ENCODE measurements around the gene ADAMTS1.

Gene ADAMTS1

DNA sequence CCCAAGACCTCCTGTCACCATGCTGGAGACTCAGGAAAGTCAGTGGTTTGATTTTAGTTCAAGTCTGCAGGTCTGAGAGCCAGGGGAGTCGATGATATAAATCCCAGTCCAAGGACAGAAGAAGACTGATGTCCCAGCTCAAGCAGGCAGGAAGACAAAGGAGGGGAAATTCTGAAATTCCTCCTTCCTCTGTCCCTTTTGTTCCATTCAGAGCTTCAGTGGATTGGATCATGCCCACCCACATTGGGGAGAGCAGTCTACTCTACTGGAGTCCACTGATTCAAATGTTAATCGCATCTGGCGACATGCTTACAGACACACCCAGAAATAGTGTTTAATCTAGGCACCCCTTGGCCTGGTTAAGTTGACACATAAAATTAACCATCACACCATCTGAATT, 7.2 kb upstream of the ADAMTS1 start:
- no peaks in the 10 kb centered on the region for H3K27me3 ChIP-seq (ENCODE audit: insufficient read depth, low read length, poor library complexity, severe bottlenecking)
- no peaks in the 10 kb centered on the region for H3K36me3 ChIP-seq (ENCODE audit: insufficient read depth, low read length)
- no peaks in the 10 kb centered on the region for H3K4me1 ChIP-seq (ENCODE audit: insufficient read depth, low read length, poor library complexity, severe bottlenecking)
- H3K9me3 ChIP-seq (ENCODE audit: insufficient read depth, low read depth, low read length): no peaks in the 10 kb centered on the region
- TF ChIP-seq, protein P1, sequence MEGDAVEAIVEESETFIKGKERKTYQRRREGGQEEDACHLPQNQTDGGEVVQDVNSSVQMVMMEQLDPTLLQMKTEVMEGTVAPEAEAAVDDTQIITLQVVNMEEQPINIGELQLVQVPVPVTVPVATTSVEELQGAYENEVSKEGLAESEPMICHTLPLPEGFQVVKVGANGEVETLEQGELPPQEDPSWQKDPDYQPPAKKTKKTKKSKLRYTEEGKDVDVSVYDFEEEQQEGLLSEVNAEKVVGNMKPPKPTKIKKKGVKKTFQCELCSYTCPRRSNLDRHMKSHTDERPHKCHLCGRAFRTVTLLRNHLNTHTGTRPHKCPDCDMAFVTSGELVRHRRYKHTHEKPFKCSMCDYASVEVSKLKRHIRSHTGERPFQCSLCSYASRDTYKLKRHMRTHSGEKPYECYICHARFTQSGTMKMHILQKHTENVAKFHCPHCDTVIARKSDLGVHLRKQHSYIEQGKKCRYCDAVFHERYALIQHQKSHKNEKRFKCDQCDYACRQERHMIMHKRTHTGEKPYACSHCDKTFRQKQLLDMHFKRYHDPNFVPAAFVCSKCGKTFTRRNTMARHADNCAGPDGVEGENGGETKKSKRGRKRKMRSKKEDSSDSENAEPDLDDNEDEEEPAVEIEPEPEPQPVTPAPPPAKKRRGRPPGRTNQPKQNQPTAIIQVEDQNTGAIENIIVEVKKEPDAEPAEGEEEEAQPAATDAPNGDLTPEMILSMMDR (conservative IDR thresholded peaks at IDR 0.05; ENCODE audit: low read length): no peak
- no peak for TF ChIP-seq EZH2phosphoT487 (IDR thresholded peaks at IDR 0.05; ENCODE audit: borderline replicate concordance)
- no peak overlapping the region for H2AFZ ChIP-seq (ENCODE audit: low read length)
- no peaks in the 10 kb centered on the region for H3K9me2 ChIP-seq (replicated peaks; ENCODE audit: low read depth, low read length)
- H3K4me3 ChIP-seq (ENCODE audit: low read length, poor library complexity, severe bottlenecking): no peak overlapping the region
- H3K9ac ChIP-seq (ENCODE audit: low read depth, low read length, poor library complexity, severe bottlenecking): no peak overlapping the region
- H3F3A ChIP-seq (ENCODE audit: low read depth): no peaks in the 10 kb centered on the region
- H4K20me1 ChIP-seq (ENCODE audit: insufficient read depth, low read length, poor library complexity, severe bottlenecking): no peaks in the 10 kb centered on the region
- no peaks in the 10 kb centered on the region for H3K79me2 ChIP-seq (ENCODE audit: insufficient read depth, low read length)
- no peak overlapping the region for H3K4me2 ChIP-seq (ENCODE audit: low read depth, low read length, poor library complexity, severe bottlenecking)

DNA sequence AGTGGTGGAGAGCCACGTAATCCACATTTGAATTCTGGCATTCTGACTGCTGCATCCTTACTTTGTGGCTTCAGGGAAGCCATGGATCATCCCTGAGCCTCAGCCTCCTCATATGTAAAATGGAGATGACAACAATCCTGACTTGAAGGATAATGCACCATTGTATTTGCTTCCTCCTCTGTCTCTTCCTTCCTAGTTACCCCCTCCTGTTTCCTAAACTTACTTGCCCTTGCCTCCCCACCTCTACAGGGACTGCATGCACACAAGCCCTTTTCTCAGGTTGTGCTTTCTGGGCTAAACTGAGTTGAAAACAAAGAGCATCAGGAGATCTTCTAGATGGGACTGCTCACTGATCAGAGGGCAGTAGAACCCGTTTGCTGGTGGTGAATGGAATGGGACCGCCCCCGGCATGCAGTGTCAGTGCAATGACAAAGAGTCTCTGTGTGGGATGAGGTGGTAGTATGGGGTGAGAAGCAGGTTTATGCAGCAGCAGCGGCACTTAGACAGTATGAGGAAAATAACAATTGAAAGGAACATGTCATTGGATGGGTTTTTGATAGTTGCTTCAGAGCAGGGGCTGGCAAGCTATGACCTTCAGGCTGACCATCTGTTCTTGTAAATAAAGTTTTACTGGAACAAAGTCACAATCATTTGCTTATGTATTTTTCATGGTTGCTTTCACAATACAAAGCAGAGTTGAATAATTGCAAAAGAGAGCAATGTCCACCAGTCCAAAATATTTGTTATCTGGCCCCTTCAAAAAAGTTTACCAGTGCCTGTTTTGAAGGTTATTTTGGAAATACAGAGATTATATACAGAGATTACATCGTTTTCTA, 6.1 kb upstream of the ADAMTS1 start:
- Histone ChIP-seq H2AFZ (ENCODE audit: low read length) (no peak overlapping the region), H3F3A (ENCODE audit: low read depth) (no peaks in the 10 kb centered on the region), H3K4me2 (ENCODE audit: low read depth, low read length, poor library complexity, severe bottlenecking) (no peak overlapping the region), H3K9me3 (ENCODE audit: insufficient read depth, low read depth, low read length) (no peaks in the 10 kb centered on the region), H3K27me3 (ENCODE audit: insufficient read depth, low read length, poor library complexity, severe bottlenecking) (peaks cover 6% of the 10 kb centered on the region), H3K9ac (ENCODE audit: low read depth, low read length, poor library complexity, severe bottlenecking) (no peak overlapping the region), H3K79me2 (ENCODE audit: insufficient read depth, low read length) (no peaks in the 10 kb centered on the region), H4K20me1 (ENCODE audit: insufficient read depth, low read length, poor library complexity, severe bottlenecking) (no peaks in the 10 kb centered on the region), H3K36me3 (ENCODE audit: insufficient read depth, low read length) (no peaks in the 10 kb centered on the region), H3K4me1 (ENCODE audit: insufficient read depth, low read length, poor library complexity, severe bottlenecking) (no peaks in the 10 kb centered on the region), H3K9me2 (replicated peaks; ENCODE audit: low read depth, low read length) (no peaks in the 10 kb centered on the region), H3K4me3 (ENCODE audit: low read length, poor library complexity, severe bottlenecking) (no peak overlapping the region)
- TF ChIP-seq, protein P1 (conservative IDR thresholded peaks at IDR 0.05; ENCODE audit: low read length): no peak
- no peak for TF ChIP-seq EZH2phosphoT487 (IDR thresholded peaks at IDR 0.05; ENCODE audit: borderline replicate concordance)

DNA sequence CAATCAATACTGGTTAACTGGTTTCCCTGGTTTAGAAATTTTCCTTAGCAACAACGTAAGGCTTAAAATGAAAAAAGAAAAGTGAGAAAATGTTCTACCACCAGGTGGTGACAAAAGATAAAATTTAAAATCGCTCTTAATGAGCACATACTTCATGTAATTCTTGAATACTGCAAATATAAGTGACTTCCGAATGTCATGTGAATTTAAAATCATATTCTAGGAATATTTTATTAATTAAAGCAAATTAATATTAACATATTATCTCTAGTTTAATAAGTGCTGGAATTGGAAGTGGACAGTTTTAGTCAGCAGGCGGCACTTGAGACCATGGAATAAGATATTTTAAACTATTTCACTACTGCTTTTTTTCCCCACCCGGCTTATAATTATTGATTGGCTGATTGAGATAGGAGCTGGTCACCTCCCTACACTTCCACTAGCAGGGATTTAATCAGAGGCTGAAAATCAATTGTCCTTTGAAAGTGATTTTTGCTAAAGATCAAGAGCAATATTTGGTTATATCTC, 5.0 kb upstream of the ADAMTS1 start:
- H3K4me2 ChIP-seq (ENCODE audit: low read depth, low read length, poor library complexity, severe bottlenecking): no peak overlapping the region
- H3K4me3 ChIP-seq (ENCODE audit: low read length, poor library complexity, severe bottlenecking): no peak overlapping the region

More for the DNA sequence above, 5.0 kb upstream of the ADAMTS1 start:
- H3K4me1 ChIP-seq (ENCODE audit: insufficient read depth, low read length, poor library complexity, severe bottlenecking): no peaks in the 10 kb centered on the region
- H3K9me2 ChIP-seq (replicated peaks; ENCODE audit: low read depth, low read length): no peaks in the 10 kb centered on the region
- no peaks in the 10 kb centered on the region for H3K79me2 ChIP-seq (ENCODE audit: insufficient read depth, low read length)
- no peaks in the 10 kb centered on the region for H3K9me3 ChIP-seq (ENCODE audit: insufficient read depth, low read depth, low read length)
- H3K36me3 ChIP-seq (ENCODE audit: insufficient read depth, low read length): no peaks in the 10 kb centered on the region
- H2AFZ ChIP-seq (ENCODE audit: low read length): no peak overlapping the region
- H3F3A ChIP-seq (ENCODE audit: low read depth): no peaks in the 10 kb centered on the region
- TF ChIP-seq, protein P1 (conservative IDR thresholded peaks at IDR 0.05; ENCODE audit: low read length): peak; percentile 62
- no peak for TF ChIP-seq EZH2phosphoT487 (IDR thresholded peaks at IDR 0.05; ENCODE audit: borderline replicate concordance)
- no peaks in the 10 kb centered on the region for H4K20me1 ChIP-seq (ENCODE audit: insufficient read depth, low read length, poor library complexity, severe bottlenecking)
- H3K9ac ChIP-seq (ENCODE audit: low read depth, low read length, poor library complexity, severe bottlenecking): no peak overlapping the region
- H3K27me3 ChIP-seq (ENCODE audit: insufficient read depth, low read length, poor library complexity, severe bottlenecking): peaks cover 17% of the 10 kb centered on the region
